ES-I3 (cell line): ENCODE data around the gene ITK.
"Not testable (repeated sequence)": the region's sequence is repeated elsewhere in the genome, so short reads cannot be mapped to it uniquely, and the experiment has no call there.

ENCODE experiments used
- H3K36me3 ChIP-seq: 2 replicates; pipeline ENCODE4 v1.6.1; 2013; ENCODE audit warnings: mild to moderate bottlenecking, low read length, control low read depth, moderate library complexity; ENCODE audit not compliant: insufficient read depth
- H3K4me1 ChIP-seq: 2 replicates; pipeline ENCODE4 v1.6.1; 2013; ENCODE audit warnings: mild to moderate bottlenecking, control low read depth, low read length; ENCODE audit not compliant: insufficient read depth
- H3K9ac ChIP-seq: 2 replicates; pipeline ENCODE4 v1.6.1; 2013; ENCODE audit warnings: low read depth, mild to moderate bottlenecking, low read length, moderate library complexity
- H3K9me3 ChIP-seq: 2 replicates; pipeline ENCODE4 v1.6.1; 2013; ENCODE audit warnings: mild to moderate bottlenecking, low read length, moderate library complexity; ENCODE audit not compliant: control insufficient read depth, insufficient read depth

Gene ITK

GRCh38 chr5:157233515-157233914, 52.9 kb downstream of the ITK start:
- Histone ChIP-seq H3K4me1 (peaks cover 9% of the 10 kb centered on the region; the same call in 1 of the 2 replicates), H3K9me3 (no peaks in the 10 kb centered on the region), H3K9ac (no peak overlapping the region), H3K36me3 (no peaks in the 10 kb centered on the region)

GRCh38 chr5:157236423-157236822, 55.8 kb downstream of the ITK start:
- Histone ChIP-seq H3K36me3 (no peaks in the 10 kb centered on the region), H3K4me1 (peaks cover 9% of the 10 kb centered on the region; the same call in 1 of the 2 replicates), H3K9ac (no peak overlapping the region), H3K9me3 (peaks cover 2% of the 10 kb centered on the region; the same call in 1 of the 2 replicates)

GRCh38 chr5:157241483-157241882, 60.8 kb downstream of the ITK start:
- Histone ChIP-seq H3K9me3 (peaks cover 2% of the 10 kb centered on the region; the same call in 1 of the 2 replicates), H3K4me1 (0 out of 2 replicates have a peak, but pooled peaks cover 5% of the 10 kb centered on the region), H3K36me3 (no peaks in the 10 kb centered on the region), H3K9ac (no peak overlapping the region)

GRCh38 chr5:157244704-157245103, 64.1 kb downstream of the ITK start:
- not testable (repeated sequence) for H3K9me3 ChIP-seq, H3K36me3 ChIP-seq, H3K9ac ChIP-seq, H3K4me1 ChIP-seq

- Histone ChIP-seq H3K9me3 (peaks cover 1% of the 10 kb centered on the region; the same call in 1 of the 2 replicates), H3K9ac (no peak overlapping the region), H3K4me1 (0 out of 2 replicates have a peak, but pooled peaks cover 5% of the 10 kb centered on the region), H3K36me3 (no peaks in the 10 kb centered on the region)
Observed at GRCh38 chr5:157245476-157245875, 64.8 kb downstream of the ITK start.

GRCh38 chr5:157245886-157246285, 65.2 kb downstream of the ITK start:
- H3K36me3 ChIP-seq: no peaks in the 10 kb centered on the region
- H3K9me3 ChIP-seq: no peaks in the 10 kb centered on the region
- no peak overlapping the region for H3K9ac ChIP-seq
- 0 out of 2 replicates have a peak, but pooled peaks cover 5% of the 10 kb centered on the region for H3K4me1 ChIP-seq

GRCh38 chr5:157247267-157247666, 66.6 kb downstream of the ITK start:
- no peaks in the 10 kb centered on the region for H3K36me3 ChIP-seq
- 0 out of 2 replicates have a peak, but pooled peaks cover 5% of the 10 kb centered on the region for H3K4me1 ChIP-seq
- no peaks in the 10 kb centered on the region for H3K9me3 ChIP-seq
- no peak overlapping the region for H3K9ac ChIP-seq

- no peak overlapping the region for H3K9ac ChIP-seq
- H3K4me1 ChIP-seq: 0 out of 2 replicates have a peak, but pooled peaks cover 5% of the 10 kb centered on the region
- no peaks in the 10 kb centered on the region for H3K36me3 ChIP-seq
- H3K9me3 ChIP-seq: no peaks in the 10 kb centered on the region
Observed at GRCh38 chr5:157248821-157249470, 68.3 kb downstream of the ITK start.

- Histone ChIP-seq H3K4me1 (no peaks in the 10 kb centered on the region), H3K36me3 (no peaks in the 10 kb centered on the region), H3K9me3 (no peaks in the 10 kb centered on the region), H3K9ac (no peak overlapping the region)
Observed at GRCh38 chr5:157252711-157253465, 72.2 kb downstream of the ITK start.

- H3K9ac ChIP-seq: no peak overlapping the region
- H3K9me3 ChIP-seq: no peaks in the 10 kb centered on the region
- no peaks in the 10 kb centered on the region for H3K36me3 ChIP-seq
- no peaks in the 10 kb centered on the region for H3K4me1 ChIP-seq
Observed at GRCh38 chr5:157253547-157253946, 72.9 kb downstream of the ITK start.

GRCh38 chr5:157258450-157258849, 77.8 kb downstream of the ITK start:
- Histone ChIP-seq H3K4me1 (no peaks in the 10 kb centered on the region), H3K36me3 (no peaks in the 10 kb centered on the region), H3K9me3 (no peaks in the 10 kb centered on the region), H3K9ac (no peak overlapping the region)

GRCh38 chr5:157259699-157260098, 79.1 kb downstream of the ITK start:
- no peaks in the 10 kb centered on the region for H3K9me3 ChIP-seq
- H3K9ac ChIP-seq: no peak overlapping the region
- no peaks in the 10 kb centered on the region for H3K36me3 ChIP-seq
- H3K4me1 ChIP-seq: no peaks in the 10 kb centered on the region

- Histone ChIP-seq H3K9me3 (no peaks in the 10 kb centered on the region), H3K9ac (no peak overlapping the region), H3K36me3 (no peaks in the 10 kb centered on the region), H3K4me1 (peaks cover 13% of the 10 kb centered on the region; the same call in 1 of the 2 replicates)
Observed at GRCh38 chr5:157263496-157264090, 83.0 kb downstream of the ITK start.

GRCh38 chr5:157265714-157266285, 85.2 kb downstream of the ITK start, which contains the start of gene CYFIP2:
Gene CYFIP2 (plus strand): TSS chr5:157266123. CDS start chr5:157285362, 19,239 bp downstream.
- Histone ChIP-seq H3K9ac (peak within 1 kb of the TSS; percentile 74), H3K9me3 (no peaks in the 10 kb centered on the region), H3K4me1 (peaks cover 25% of the 10 kb centered on the region), H3K36me3 (no peaks in the 10 kb centered on the region)
